WTC11 (cell line): ENCODE data around the gene CSTPP1. TPM values are rescaled to one million over a fixed set of nuclear protein-coding genes. Genes with fewer than 3 reads are reported as not detected.

Experiments used
- ATAC-seq: fragments of 200-7000 bp; cut with Tn5 transposase; 2 replicates; pipeline ENCODE4 v1.10.0; 2021; ENCODE audit warnings: mild to moderate bottlenecking, moderate library complexity
- CTCF ChIA-PET: fragments of 300-600 bp; sonication (Branson Sonifier 250); formaldehyde crosslinking; loops from one replicate; lab custom pipeline; 2021; ENCODE audit warnings: antibody characterized with exemption; lab: Charles Lee
- POLR2A ChIA-PET: fragments of 350-600 bp; sonication (Branson Sonifier 250); formaldehyde crosslinking; loops from one replicate; lab custom pipeline; 2021; ENCODE audit warnings: antibody characterized with exemption; lab: Charles Lee
- DNase-seq: peaks from one replicate; pipeline ENCODE4 v3.0.0; 2021; ENCODE audit warnings: low spot score
- H3K27ac Mint-ChIP-seq: 2 replicates; pipeline ENCODE4 v1.8.0; 2021; ENCODE audit warnings: mixed read lengths
- H3K27me3 Mint-ChIP-seq: 2 replicates; pipeline ENCODE4 v1.8.0; 2021; ENCODE audit warnings: low read depth, mild to moderate bottlenecking, moderate library complexity, mixed read lengths
- H3K36me3 Mint-ChIP-seq: 2 replicates; pipeline ENCODE4 v1.8.0; 2021; ENCODE audit warnings: mixed read lengths
- H3K4me1 Mint-ChIP-seq: 2 replicates; pipeline ENCODE4 v1.8.0; 2022; ENCODE audit warnings: mixed read lengths
- H3K4me3 Mint-ChIP-seq: 2 replicates; pipeline ENCODE4 v1.8.0; 2021; ENCODE audit warnings: mild to moderate bottlenecking, moderate library complexity, mixed read lengths
- H3K9me3 Mint-ChIP-seq: 2 replicates; pipeline ENCODE4 v1.8.0; 2021; ENCODE audit warnings: mixed read lengths
- ARID4B ChIP-seq: sonication (generic); formaldehyde crosslinking; IDR thresholded peaks from 2 replicates; pipeline ENCODE4 v1.8.0; 2023; ENCODE audit warnings: missing genetic modification reagents, mild to moderate bottlenecking, borderline replicate concordance
- ATF1 ChIP-seq: sonication (generic); formaldehyde crosslinking; IDR thresholded peaks from 2 replicates; pipeline ENCODE4 v1.8.1; 2023; ENCODE audit warnings: mild to moderate bottlenecking, moderate library complexity, missing genetic modification reagents
- CBFB ChIP-seq: sonication (generic); formaldehyde crosslinking; IDR thresholded peaks from 2 replicates; pipeline ENCODE4 v1.8.1; 2022; ENCODE audit warnings: mild to moderate bottlenecking, low read depth, missing genetic modification reagents
- E2F1 ChIP-seq: sonication (generic); formaldehyde crosslinking; IDR thresholded peaks from 2 replicates; pipeline ENCODE4 v1.8.0; 2022; ENCODE audit warnings: mild to moderate bottlenecking, missing genetic modification reagents
- ERG ChIP-seq: fragments of 250-450 bp; sonication (Bioruptor Pico); IDR thresholded peaks from 2 replicates; pipeline ENCODE4 v1.8.0; 2021; ENCODE audit warnings: mild to moderate bottlenecking
- ETV6 ChIP-seq: sonication (generic); formaldehyde crosslinking; IDR thresholded peaks from 2 replicates; pipeline ENCODE4 v1.8.1; 2022; ENCODE audit warnings: mild to moderate bottlenecking, missing genetic modification reagents
- JAZF1 ChIP-seq: fragments of 250-450 bp; sonication (Bioruptor Pico); IDR thresholded peaks from 2 replicates; pipeline ENCODE4 v1.9.0; 2021; ENCODE audit warnings: moderate library complexity, mild to moderate bottlenecking, inconsistent platforms
- KAT7 ChIP-seq: sonication (generic); formaldehyde crosslinking; IDR thresholded peaks from 2 replicates; pipeline ENCODE4 v1.8.1; 2023; ENCODE audit warnings: missing genetic modification reagents, mild to moderate bottlenecking, borderline replicate concordance
- OVOL2 ChIP-seq: fragments of 250-450 bp; sonication (Bioruptor Pico); IDR thresholded peaks from 2 replicates; pipeline ENCODE4 v1.9.0; 2021; ENCODE audit warnings: mild to moderate bottlenecking, borderline replicate concordance
- RELA ChIP-seq: sonication (generic); formaldehyde crosslinking; IDR thresholded peaks from 2 replicates; pipeline ENCODE4 v1.8.1; 2022; ENCODE audit warnings: missing genetic modification reagents, mild to moderate bottlenecking, borderline replicate concordance
- SMAD3 ChIP-seq: sonication (generic); formaldehyde crosslinking; IDR thresholded peaks from 2 replicates; pipeline ENCODE4 v1.8.0; 2022; ENCODE audit warnings: missing genetic modification reagents, mild to moderate bottlenecking, borderline replicate concordance
- SOX15 ChIP-seq: fragments of 250-450 bp; sonication (Bioruptor Pico); IDR thresholded peaks from 2 replicates; pipeline ENCODE4 v1.9.0; 2021; ENCODE audit warnings: mild to moderate bottlenecking
- TEAD1 ChIP-seq: sonication (generic); formaldehyde crosslinking; IDR thresholded peaks from 2 replicates; pipeline ENCODE4 v1.8.0; 2022; ENCODE audit warnings: mild to moderate bottlenecking, missing genetic modification reagents
- TEAD4 ChIP-seq: sonication (generic); formaldehyde crosslinking; IDR thresholded peaks from 2 replicates; pipeline ENCODE4 v1.8.0; 2022; ENCODE audit warnings: mild to moderate bottlenecking, missing genetic modification reagents
- USF1 ChIP-seq: sonication (generic); formaldehyde crosslinking; IDR thresholded peaks from 2 replicates; pipeline ENCODE4 v1.8.0; 2022; ENCODE audit warnings: mild to moderate bottlenecking, missing genetic modification reagents
- ZNF416 ChIP-seq: fragments of 250-450 bp; sonication (Bioruptor Pico); IDR thresholded peaks from 2 replicates; pipeline ENCODE4 v1.9.0; 2021; ENCODE audit warnings: mild to moderate bottlenecking, inconsistent platforms
- ZNF512 ChIP-seq: sonication (generic); formaldehyde crosslinking; IDR thresholded peaks from 2 replicates; pipeline ENCODE4 v1.8.1; 2022; ENCODE audit warnings: missing genetic modification reagents, borderline replicate concordance
- ZNF671 ChIP-seq: fragments of 250-450 bp; sonication (Bioruptor Pico); IDR thresholded peaks from 2 replicates; pipeline ENCODE4 v1.8.0; 2021; ENCODE audit warnings: mild to moderate bottlenecking
- total RNA-seq: library from RNA; stranded (reverse); gene quantifications from 3 replicates; pipeline ENCODE4 v1.2.3, GENCODE V29; 2021
- TF ChIP-seq, protein P1 (sequence below): sonication (generic); formaldehyde crosslinking; IDR thresholded peaks from 2 replicates; pipeline ENCODE4 v1.8.1; 2023; ENCODE audit warnings: mild to moderate bottlenecking, missing genetic modification reagents, moderate library complexity
- TF ChIP-seq, protein P2 (sequence below): sonication (generic); formaldehyde crosslinking; conservative IDR thresholded peaks from 2 replicates; pipeline ENCODE4 v1.8.1; 2023; ENCODE audit warnings: mild to moderate bottlenecking, low read depth, missing genetic modification reagents, moderate library complexity
- TF ChIP-seq, protein P3 (sequence below): sonication (generic); formaldehyde crosslinking; IDR thresholded peaks from 2 replicates; pipeline ENCODE4 v1.8.1; 2023; ENCODE audit warnings: mild to moderate bottlenecking, missing genetic modification reagents, moderate library complexity

The CSTPP1 gene
- total RNA-seq, 1 experiment from 2014 or later: 23.6 TPM

DNA sequence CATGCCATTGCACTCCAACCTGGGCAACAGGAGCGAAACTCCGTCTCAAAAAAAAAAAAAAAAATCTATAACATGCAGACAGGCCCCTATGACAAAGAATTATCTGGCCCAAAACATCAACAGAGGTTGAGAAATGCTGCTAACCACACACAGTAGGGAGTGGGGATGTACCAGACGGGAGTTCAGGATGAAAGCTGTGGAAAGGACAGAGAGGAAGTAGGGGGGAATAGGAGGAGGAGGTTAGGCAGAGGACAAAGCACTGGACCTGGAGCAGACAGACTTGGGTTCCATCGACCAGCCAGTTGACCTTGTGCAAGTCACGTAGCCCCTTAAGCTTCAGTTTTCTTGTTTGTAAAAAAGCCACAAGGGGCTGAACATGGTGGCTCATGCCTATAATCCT, 30.8 kb upstream of the CSTPP1 start (continued):
- TF ChIP-seq, protein P1, sequence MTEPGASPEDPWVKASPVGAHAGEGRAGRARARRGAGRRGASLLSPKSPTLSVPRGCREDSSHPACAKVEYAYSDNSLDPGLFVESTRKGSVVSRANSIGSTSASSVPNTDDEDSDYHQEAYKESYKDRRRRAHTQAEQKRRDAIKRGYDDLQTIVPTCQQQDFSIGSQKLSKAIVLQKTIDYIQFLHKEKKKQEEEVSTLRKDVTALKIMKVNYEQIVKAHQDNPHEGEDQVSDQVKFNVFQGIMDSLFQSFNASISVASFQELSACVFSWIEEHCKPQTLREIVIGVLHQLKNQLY (CRISPR knock-in tag): no peak
- TF ChIP-seq KAT7: no peak
- TF ChIP-seq, protein P2, sequence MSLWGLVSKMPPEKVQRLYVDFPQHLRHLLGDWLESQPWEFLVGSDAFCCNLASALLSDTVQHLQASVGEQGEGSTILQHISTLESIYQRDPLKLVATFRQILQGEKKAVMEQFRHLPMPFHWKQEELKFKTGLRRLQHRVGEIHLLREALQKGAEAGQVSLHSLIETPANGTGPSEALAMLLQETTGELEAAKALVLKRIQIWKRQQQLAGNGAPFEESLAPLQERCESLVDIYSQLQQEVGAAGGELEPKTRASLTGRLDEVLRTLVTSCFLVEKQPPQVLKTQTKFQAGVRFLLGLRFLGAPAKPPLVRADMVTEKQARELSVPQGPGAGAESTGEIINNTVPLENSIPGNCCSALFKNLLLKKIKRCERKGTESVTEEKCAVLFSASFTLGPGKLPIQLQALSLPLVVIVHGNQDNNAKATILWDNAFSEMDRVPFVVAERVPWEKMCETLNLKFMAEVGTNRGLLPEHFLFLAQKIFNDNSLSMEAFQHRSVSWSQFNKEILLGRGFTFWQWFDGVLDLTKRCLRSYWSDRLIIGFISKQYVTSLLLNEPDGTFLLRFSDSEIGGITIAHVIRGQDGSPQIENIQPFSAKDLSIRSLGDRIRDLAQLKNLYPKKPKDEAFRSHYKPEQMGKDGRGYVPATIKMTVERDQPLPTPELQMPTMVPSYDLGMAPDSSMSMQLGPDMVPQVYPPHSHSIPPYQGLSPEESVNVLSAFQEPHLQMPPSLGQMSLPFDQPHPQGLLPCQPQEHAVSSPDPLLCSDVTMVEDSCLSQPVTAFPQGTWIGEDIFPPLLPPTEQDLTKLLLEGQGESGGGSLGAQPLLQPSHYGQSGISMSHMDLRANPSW (CRISPR knock-in tag): no peak

DNA sequence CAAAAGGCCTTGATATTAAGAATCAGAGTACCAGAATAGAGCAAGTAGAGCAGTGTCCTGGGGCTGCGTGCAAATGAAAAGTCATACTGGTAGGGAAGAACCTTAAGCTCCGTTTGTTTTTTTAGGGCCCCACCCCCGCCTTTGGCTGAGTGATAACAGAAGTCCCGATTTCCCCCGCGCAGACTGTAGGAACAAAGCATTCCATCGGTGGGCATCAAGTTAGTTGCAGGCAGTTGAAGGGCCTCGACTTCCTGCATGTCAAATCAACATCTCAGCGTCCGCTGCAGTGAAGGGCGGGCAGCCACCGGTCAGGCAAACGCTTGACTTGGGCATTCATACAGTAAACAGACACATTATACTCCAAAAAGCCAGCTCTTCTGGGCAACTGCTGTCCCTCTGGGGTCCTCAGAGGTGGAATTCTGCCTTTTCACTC, 29.9 kb upstream of the CSTPP1 start:
- ATAC-seq (peak; percentile 72), DNase-seq (peak; percentile 46)
- Mint-ChIP-seq H3K4me3 (peak overlapping the region; percentile 13), H3K36me3 (0 out of 2 replicates have a peak, but pooled peaks cover 3% of the 10 kb centered on the region), H3K9me3 (no peaks in the 10 kb centered on the region), H3K4me1 (peaks cover 68% of the 10 kb centered on the region), H3K27me3 (no peaks in the 10 kb centered on the region), H3K27ac (peak overlapping the region; percentile 93)
- POLR2A ChIA-PET: no interaction called here
- TF ChIP-seq TEAD1 (CRISPR knock-in tag): peak; percentile 32; the same call in 1 of the 2 replicates
- no peak for TF ChIP-seq ZNF671
- no peak for TF ChIP-seq CBFB (CRISPR knock-in tag)
- TF ChIP-seq RELA (CRISPR knock-in tag): no peak
- no peak for TF ChIP-seq TEAD4 (CRISPR knock-in tag)
- no peak for TF ChIP-seq ZNF512
- TF ChIP-seq SOX15 (CRISPR knock-in tag): no peak
- TF ChIP-seq, protein P3, sequence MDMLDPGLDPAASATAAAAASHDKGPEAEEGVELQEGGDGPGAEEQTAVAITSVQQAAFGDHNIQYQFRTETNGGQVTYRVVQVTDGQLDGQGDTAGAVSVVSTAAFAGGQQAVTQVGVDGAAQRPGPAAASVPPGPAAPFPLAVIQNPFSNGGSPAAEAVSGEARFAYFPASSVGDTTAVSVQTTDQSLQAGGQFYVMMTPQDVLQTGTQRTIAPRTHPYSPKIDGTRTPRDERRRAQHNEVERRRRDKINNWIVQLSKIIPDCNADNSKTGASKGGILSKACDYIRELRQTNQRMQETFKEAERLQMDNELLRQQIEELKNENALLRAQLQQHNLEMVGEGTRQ (CRISPR knock-in tag): no peak
- TF ChIP-seq ERG (CRISPR knock-in tag): no peak
- TF ChIP-seq E2F1 (CRISPR knock-in tag): no peak
- TF ChIP-seq USF1 (CRISPR knock-in tag): no peak
- no peak for TF ChIP-seq JAZF1 (CRISPR knock-in tag)
- 0 out of 2 replicates have a peak, but pooled peaks have one; percentile 32 for TF ChIP-seq ARID4B (CRISPR knock-in tag)
- TF ChIP-seq ETV6: no peak
- no peak for TF ChIP-seq OVOL2 (CRISPR knock-in tag)
- TF ChIP-seq ATF1 (CRISPR knock-in tag): no peak
- TF ChIP-seq ZNF416 (CRISPR knock-in tag): no peak
- TF ChIP-seq SMAD3 (CRISPR knock-in tag): no peak
- CTCF ChIA-PET: interaction anchor here (0.8 to 15.5 kb wide), 5 partner anchors 10 to 254 kb away, joined by 3 to 182 read pairs (median 6); no protein-coding TSS in a partner anchor
